Stomach (tissue), 4 donors: Measurements from ENCODE around the gene MCF2L.

Experiments used
- POLR2A ChIP-seq, 4 donors: fragments of 450-650 bp; IDR thresholded peaks; one replicate each; pipeline ENCODE4 v1.6.1; 2016; ENCODE audit warnings: antibody characterized with exemption in 4 of 4, control low read depth in 2 of 4, mild to moderate bottlenecking in 1 of 4, moderate library complexity in 1 of 4
- POLR2AphosphoS5 ChIP-seq, 3 donors: sonication (generic); formaldehyde crosslinking; IDR thresholded peaks; one replicate each; pipeline ENCODE4 v1.6.1; 2016; ENCODE audit warnings: antibody characterized with exemption in 3 of 3
- TF ChIP-seq, protein P1 (sequence below), 7 experiments: fragments of 450-650 bp in 4 of 7; fragments of 200-600 bp in 3 of 7; sonication (generic) in 3 of 7; IDR thresholded peaks; one replicate each; pipeline ENCODE4 v1.5.1; 2016 to 2019; ENCODE audit warnings: antibody characterized with exemption in 7 of 7, control low read depth in 2 of 7, mild to moderate bottlenecking in 1 of 7

- TF ChIP-seq POLR2A (IDR thresholded peaks at IDR 0.05): no peak
- TF ChIP-seq, protein P1, sequence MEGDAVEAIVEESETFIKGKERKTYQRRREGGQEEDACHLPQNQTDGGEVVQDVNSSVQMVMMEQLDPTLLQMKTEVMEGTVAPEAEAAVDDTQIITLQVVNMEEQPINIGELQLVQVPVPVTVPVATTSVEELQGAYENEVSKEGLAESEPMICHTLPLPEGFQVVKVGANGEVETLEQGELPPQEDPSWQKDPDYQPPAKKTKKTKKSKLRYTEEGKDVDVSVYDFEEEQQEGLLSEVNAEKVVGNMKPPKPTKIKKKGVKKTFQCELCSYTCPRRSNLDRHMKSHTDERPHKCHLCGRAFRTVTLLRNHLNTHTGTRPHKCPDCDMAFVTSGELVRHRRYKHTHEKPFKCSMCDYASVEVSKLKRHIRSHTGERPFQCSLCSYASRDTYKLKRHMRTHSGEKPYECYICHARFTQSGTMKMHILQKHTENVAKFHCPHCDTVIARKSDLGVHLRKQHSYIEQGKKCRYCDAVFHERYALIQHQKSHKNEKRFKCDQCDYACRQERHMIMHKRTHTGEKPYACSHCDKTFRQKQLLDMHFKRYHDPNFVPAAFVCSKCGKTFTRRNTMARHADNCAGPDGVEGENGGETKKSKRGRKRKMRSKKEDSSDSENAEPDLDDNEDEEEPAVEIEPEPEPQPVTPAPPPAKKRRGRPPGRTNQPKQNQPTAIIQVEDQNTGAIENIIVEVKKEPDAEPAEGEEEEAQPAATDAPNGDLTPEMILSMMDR (IDR thresholded peaks at IDR 0.05): no peak
- TF ChIP-seq POLR2AphosphoS5 (IDR thresholded peaks at IDR 0.05): no peak
Observed at GRCh38 chr13:113121183-113121927, 152.3 kb downstream of the MCF2L start.
